Ovary (tissue), 3 donors: Measurements from ENCODE around the gene AP5Z1.

ENCODE experiments used
- EP300 ChIP-seq: sonication (generic); formaldehyde crosslinking; IDR thresholded peaks from one replicate; pipeline ENCODE4 v1.6.1; 2017; ENCODE audit warnings: antibody characterized with exemption
- TF ChIP-seq, protein P1 (sequence below), 3 donors: fragments of 450-650 bp in 2 of 3; fragments of 200-600 bp in 1 of 3; IDR thresholded peaks; one replicate each; pipeline versions ENCODE4 v1.5.1 to v1.8.0; 2016 to 2022; ENCODE audit warnings: antibody characterized with exemption in 3 of 3, mild to moderate bottlenecking in 1 of 3
- donor health status: DM: no; HTN: no; CAD: no.

DNA sequence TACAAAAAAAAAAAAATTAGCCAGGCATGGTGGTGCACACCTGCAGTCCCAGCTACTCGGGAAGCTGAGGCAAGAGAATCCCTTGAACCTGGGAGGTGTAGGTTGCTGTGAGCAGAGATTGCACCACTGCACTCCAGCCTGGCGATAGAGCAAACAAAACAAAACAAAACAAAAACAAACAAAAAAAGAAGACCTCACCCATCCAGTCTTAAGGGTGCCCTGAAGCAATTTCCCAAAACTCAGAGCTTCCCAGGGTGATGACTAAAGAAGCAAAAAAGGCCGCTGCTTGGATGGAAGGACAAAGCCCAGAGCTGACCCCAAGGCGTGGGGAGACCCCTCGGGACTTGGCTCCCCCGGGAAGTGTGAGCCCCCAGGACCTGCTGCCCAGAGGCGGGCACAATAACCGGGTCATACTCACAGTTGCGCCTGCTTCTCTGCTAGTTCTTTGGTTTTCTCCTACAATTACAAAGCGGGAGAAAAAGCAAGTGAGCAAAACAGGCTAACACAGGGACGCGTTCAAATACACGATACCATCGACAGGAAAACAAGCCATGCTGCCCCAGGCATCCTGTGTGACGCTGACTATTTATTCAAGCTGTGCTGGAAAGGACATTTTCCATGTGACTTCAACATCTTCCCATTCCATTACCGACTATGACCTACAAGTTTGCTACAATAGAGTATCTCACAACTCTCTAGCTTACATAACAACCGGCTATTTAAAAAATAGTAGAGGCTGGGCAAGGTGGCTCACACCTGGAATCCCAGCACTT, 56.5 kb downstream of the AP5Z1 start:
- TF ChIP-seq, protein P1, sequence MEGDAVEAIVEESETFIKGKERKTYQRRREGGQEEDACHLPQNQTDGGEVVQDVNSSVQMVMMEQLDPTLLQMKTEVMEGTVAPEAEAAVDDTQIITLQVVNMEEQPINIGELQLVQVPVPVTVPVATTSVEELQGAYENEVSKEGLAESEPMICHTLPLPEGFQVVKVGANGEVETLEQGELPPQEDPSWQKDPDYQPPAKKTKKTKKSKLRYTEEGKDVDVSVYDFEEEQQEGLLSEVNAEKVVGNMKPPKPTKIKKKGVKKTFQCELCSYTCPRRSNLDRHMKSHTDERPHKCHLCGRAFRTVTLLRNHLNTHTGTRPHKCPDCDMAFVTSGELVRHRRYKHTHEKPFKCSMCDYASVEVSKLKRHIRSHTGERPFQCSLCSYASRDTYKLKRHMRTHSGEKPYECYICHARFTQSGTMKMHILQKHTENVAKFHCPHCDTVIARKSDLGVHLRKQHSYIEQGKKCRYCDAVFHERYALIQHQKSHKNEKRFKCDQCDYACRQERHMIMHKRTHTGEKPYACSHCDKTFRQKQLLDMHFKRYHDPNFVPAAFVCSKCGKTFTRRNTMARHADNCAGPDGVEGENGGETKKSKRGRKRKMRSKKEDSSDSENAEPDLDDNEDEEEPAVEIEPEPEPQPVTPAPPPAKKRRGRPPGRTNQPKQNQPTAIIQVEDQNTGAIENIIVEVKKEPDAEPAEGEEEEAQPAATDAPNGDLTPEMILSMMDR (IDR thresholded peaks at IDR 0.05), result no peak
- no peak for TF ChIP-seq EP300
